ENCODE results near the gene HSPA8. TPM values are rescaled to one million over a fixed set of nuclear protein-coding genes. Genes with fewer than 3 reads are reported as not detected.
"Not testable (repeated sequence)": the region's sequence is repeated elsewhere in the genome, so short reads cannot be mapped to it uniquely, and the experiment has no call there.

HSPA8 gene
- total RNA-seq, 4 donors from 2014 or later, result 425 to 660 (median 550) TPM

GRCh38 chr11:123103326-123103980, 41.5 kb upstream of the HSPA8 start:
- Histone ChIP-seq H3K9me3 (no peaks in the 10 kb centered on the region), H3K4me1 (peaks cover 0 to 36% (median 3%) of the 10 kb centered on the region in 4 donors), H3K27me3 (no peaks in the 10 kb centered on the region), H3K4me3 (no peak overlapping the region), H3K27ac (peak overlapping the region in 1 of 4 donors; percentile 41), H3K36me3 (no peaks in the 10 kb centered on the region)
- TF ChIP-seq EP300 (IDR thresholded peaks at IDR 0.05) (peak in 1 of 2 donors; percentile 36), POLR2A (IDR thresholded peaks at IDR 0.05) (no peak), CTCF (IDR thresholded peaks at IDR 0.05) (peak; percentile 44 to 77 (median 70))
- WGBS, 2 donors, result 48 to 49% methylated on average over 8 of the region's 8 CpGs
- DNase-seq (ENCODE audit: low spot score in 2 of 2), result peak; percentile 23 to 59

- H3K9me3 ChIP-seq, result no peaks in the 10 kb centered on the region
- peak in 1 of 2 donors; percentile 21 for DNase-seq (ENCODE audit: low spot score in 2 of 2)
- H3K4me3 ChIP-seq, result no peak overlapping the region
- 49 to 57% methylated on average over 7 of the region's 7 CpGs for WGBS, 2 donors
- no peaks in the 10 kb centered on the region for H3K36me3 ChIP-seq
- H3K27ac ChIP-seq, result peak overlapping the region in 3 of 4 donors; percentile 14 to 74 (median 63)
- peaks cover 0 to 36% (median 3%) of the 10 kb centered on the region in 4 donors for H3K4me1 ChIP-seq
- TF ChIP-seq POLR2A (IDR thresholded peaks at IDR 0.05) (no peak), CTCF (IDR thresholded peaks at IDR 0.05) (no peak), EP300 (IDR thresholded peaks at IDR 0.05) (no peak)
- H3K27me3 ChIP-seq, result no peaks in the 10 kb centered on the region
Measured at GRCh38 chr11:123100379-123101085, 38.6 kb upstream of the HSPA8 start.

GRCh38 chr11:123098990-123099389, 37.1 kb upstream of the HSPA8 start:
- Histone ChIP-seq H3K27me3 (no peaks in the 10 kb centered on the region), H3K9me3 (no peaks in the 10 kb centered on the region), H3K36me3 (no peaks in the 10 kb centered on the region), H3K4me3 (no peak overlapping the region), H3K27ac (no peak overlapping the region), H3K4me1 (peaks cover 0 to 30% (median 3%) of the 10 kb centered on the region in 4 donors)
- whole genome bisulfite sequencing, 2 donors, result 64 to 65% methylated on average over 3 of the region's 3 CpGs
- DNase-seq (ENCODE audit: low spot score in 2 of 2), result no peak
- TF ChIP-seq EP300 (IDR thresholded peaks at IDR 0.05) (no peak), POLR2A (IDR thresholded peaks at IDR 0.05) (no peak), CTCF (IDR thresholded peaks at IDR 0.05) (no peak)

GRCh38 chr11:123093739-123094138, 31.8 kb upstream of the HSPA8 start:
- H3K27ac ChIP-seq, result no peak overlapping the region
- H3K27me3 ChIP-seq, result no peaks in the 10 kb centered on the region
- H3K4me3 ChIP-seq, result no peak overlapping the region
- H3K36me3 ChIP-seq, result no peaks in the 10 kb centered on the region
- no peaks in the 10 kb centered on the region for H3K4me1 ChIP-seq
- no peaks in the 10 kb centered on the region for H3K9me3 ChIP-seq
- TF ChIP-seq POLR2A (IDR thresholded peaks at IDR 0.05) (no peak), CTCF (IDR thresholded peaks at IDR 0.05) (no peak), EP300 (IDR thresholded peaks at IDR 0.05) (no peak)
- 91 to 93% methylated on average over 3 of the region's 3 CpGs for WGBS, 2 donors
- DNase-seq (ENCODE audit: low spot score in 2 of 2), result no peak

- no peak overlapping the region for H3K4me3 ChIP-seq
- H3K27ac ChIP-seq, result no peak overlapping the region
- DNase-seq (ENCODE audit: low spot score in 2 of 2), result no peak
- no peaks in the 10 kb centered on the region for H3K36me3 ChIP-seq
- no peaks in the 10 kb centered on the region for H3K9me3 ChIP-seq
- 75 to 79% methylated on average over 6 of the region's 6 CpGs for WGBS, 2 donors
- no peaks in the 10 kb centered on the region for H3K4me1 ChIP-seq
- H3K27me3 ChIP-seq, result no peaks in the 10 kb centered on the region
- TF ChIP-seq POLR2A (IDR thresholded peaks at IDR 0.05) (no peak), EP300 (IDR thresholded peaks at IDR 0.05) (no peak), CTCF (IDR thresholded peaks at IDR 0.05) (no peak)
Measured at GRCh38 chr11:123091506-123091905, 29.6 kb upstream of the HSPA8 start.

- H3K27me3 ChIP-seq; H3K9me3 ChIP-seq; H3K36me3 ChIP-seq; DNase-seq (ENCODE audit: low spot score in 2 of 2); H3K27ac ChIP-seq; H3K4me3 ChIP-seq; H3K4me1 ChIP-seq: not testable (repeated sequence)
- WGBS, 2 donors, result 92 to 94% methylated on average over 8 of the region's 8 CpGs
Measured at GRCh38 chr11:123090168-123090567, 28.2 kb upstream of the HSPA8 start.

- WGBS, 2 donors, result 88 to 92% methylated on average over 10 of the region's 10 CpGs
- not testable (repeated sequence) for DNase-seq (ENCODE audit: low spot score in 2 of 2); H3K36me3 ChIP-seq; H3K9me3 ChIP-seq; H3K27ac ChIP-seq; H3K27me3 ChIP-seq; H3K4me3 ChIP-seq; H3K4me1 ChIP-seq
Measured at GRCh38 chr11:123088896-123089295, 27.0 kb upstream of the HSPA8 start.

Data from tibial nerve (tissue), 4 donors.